ENCODE results near the gene TACR1. TPM values are rescaled to one million over a fixed set of nuclear protein-coding genes. Genes with fewer than 3 reads are reported as not detected.

TACR1 gene
- total and polyA plus RNA-seq, 2 experiments from 2014 or later: 3.5 to 7.3 TPM

DNA sequence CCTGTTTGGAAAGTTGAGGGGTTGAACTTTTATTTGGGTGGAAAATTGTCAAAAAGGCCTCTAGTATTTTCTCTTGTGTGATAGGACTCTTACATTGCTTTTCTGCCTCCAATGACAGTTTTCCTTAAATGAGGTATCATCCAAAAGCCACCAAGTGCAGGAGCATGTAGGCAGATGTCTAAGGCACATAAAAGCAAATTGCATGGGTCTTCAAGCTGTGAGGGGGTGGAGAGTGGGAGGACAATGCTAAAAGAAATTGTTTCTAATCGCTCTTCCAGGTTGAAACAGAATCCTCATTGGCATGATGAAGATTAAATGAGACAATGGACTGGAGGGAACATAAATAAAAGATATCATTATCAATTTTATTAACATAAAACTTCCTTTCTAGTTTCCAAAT lies 6.8 kb downstream of the TACR1 start:
- H3K4me1 Mint-ChIP-seq: peaks cover 36% of the 10 kb centered on the region
- no peak overlapping the region for H2AFZ ChIP-seq
- H3K36me3 ChIP-seq (ENCODE audit: insufficient read depth): 0 out of 2 replicates have a peak, but pooled peaks cover 2% of the 10 kb centered on the region
- no peaks in the 10 kb centered on the region for H3K9me2 ChIP-seq (ENCODE audit: insufficient read depth)
- no peaks in the 10 kb centered on the region for H3K79me2 ChIP-seq (replicated peaks; ENCODE audit: insufficient read depth)
- no peak overlapping the region for H3K27ac ChIP-seq (ENCODE audit: low read depth)
- no peaks in the 10 kb centered on the region for H3K9me3 Mint-ChIP-seq
- ATAC-seq (no peak), DNase-seq (ENCODE audit: low spot score) (no peak)
- no peak overlapping the region for H3K4me3 Mint-ChIP-seq
- no peak overlapping the region for H3K4me3 ChIP-seq
- peaks cover 4% of the 10 kb centered on the region; the same call in 1 of the 2 replicates for H3F3A ChIP-seq (replicated peaks; ENCODE audit: low read depth)
- peaks cover 27% of the 10 kb centered on the region for H3K4me1 ChIP-seq (ENCODE audit: insufficient read depth)
- no peak overlapping the region for H3K27ac Mint-ChIP-seq
- peaks cover 9% of the 10 kb centered on the region for H3K27me3 Mint-ChIP-seq (ENCODE audit: insufficient read depth, low read depth, poor library complexity)
- no peak overlapping the region for H3K4me2 ChIP-seq
- TF ChIP-seq STAT1 (IDR thresholded peaks at IDR 0.05; ENCODE audit: unreplicated experiment) (no peak), ZNF114 (CRISPR knock-in tag; IDR thresholded peaks at IDR 0.05) (no peak)
- H3K27me3 ChIP-seq (ENCODE audit: insufficient read depth): peaks cover 22% of the 10 kb centered on the region
- no peaks in the 10 kb centered on the region for H3K36me3 Mint-ChIP-seq (ENCODE audit: low read depth)
- H4K20me1 ChIP-seq (replicated peaks; ENCODE audit: insufficient read depth): no peaks in the 10 kb centered on the region

DNA sequence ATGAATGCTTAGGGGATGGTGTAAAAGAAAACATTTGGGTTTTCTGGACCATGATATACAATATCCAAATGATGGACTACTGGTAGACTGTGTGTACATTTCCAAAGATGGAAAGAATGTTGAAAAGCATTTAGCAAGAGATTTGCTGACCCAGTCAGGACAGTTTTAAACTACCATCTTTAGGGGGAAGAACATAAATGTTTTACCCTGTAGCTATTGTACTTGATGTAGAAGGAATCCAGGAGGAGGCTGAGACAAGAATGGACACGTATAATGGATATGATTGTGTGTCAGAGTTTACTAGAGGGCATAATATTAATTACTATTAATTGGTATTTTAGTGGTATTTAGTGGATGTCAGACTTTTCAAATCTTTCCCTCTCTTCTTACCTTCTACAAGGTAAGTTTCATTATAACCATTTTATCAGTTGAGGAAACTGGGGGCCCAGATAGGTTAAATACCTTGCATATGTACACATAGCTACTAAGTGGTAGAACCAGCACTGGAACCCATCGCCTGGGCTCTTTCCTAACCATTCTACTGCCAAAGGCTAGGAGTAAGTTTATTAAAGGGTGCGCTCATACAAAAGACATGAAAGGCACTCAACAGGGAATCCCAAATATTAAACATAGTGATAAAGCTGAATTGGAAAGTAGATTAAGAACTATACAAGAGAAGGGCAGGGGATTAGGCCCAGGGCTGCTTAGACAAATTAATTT lies 8.9 kb downstream of the TACR1 start:
- ATAC-seq: no peak
- H3K4me1 ChIP-seq (ENCODE audit: insufficient read depth): peaks cover 9% of the 10 kb centered on the region; the same call in 1 of the 2 replicates

DNA sequence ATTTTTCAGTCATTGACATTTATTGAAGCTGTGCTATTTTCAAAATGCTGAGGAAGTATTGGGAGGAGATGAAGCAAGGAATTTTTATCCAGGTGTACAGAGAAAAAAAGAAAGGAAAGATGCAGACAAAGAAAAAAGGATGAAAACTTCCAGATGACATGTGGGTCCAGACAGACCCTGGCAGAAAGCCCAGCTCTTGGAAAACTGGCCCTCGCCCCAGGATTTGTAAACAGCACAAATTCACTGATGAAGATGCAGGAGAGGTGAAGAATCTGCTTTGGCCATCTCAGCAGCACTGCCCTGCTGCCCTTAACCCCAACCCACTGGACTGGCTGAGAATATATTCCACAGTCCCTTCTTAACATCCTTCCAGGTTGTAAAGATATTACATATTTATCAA lies 12.5 kb downstream of the TACR1 start:
- H4K20me1 ChIP-seq (replicated peaks; ENCODE audit: insufficient read depth): no peaks in the 10 kb centered on the region
- no peaks in the 10 kb centered on the region for H3K9me3 Mint-ChIP-seq
- no peaks in the 10 kb centered on the region for H3F3A ChIP-seq (replicated peaks; ENCODE audit: low read depth)
- H3K4me3 ChIP-seq: no peak overlapping the region
- H3K27ac ChIP-seq (ENCODE audit: low read depth): no peak overlapping the region
- no peaks in the 10 kb centered on the region for H3K36me3 Mint-ChIP-seq (ENCODE audit: low read depth)
- H3K27ac Mint-ChIP-seq: no peak overlapping the region
- no peak overlapping the region for H3K4me2 ChIP-seq
- 0 out of 2 replicates have a peak, but pooled peaks cover 2% of the 10 kb centered on the region for H3K36me3 ChIP-seq (ENCODE audit: insufficient read depth)
- H3K27me3 ChIP-seq (ENCODE audit: insufficient read depth): no peaks in the 10 kb centered on the region
- no peak overlapping the region for H3K4me3 Mint-ChIP-seq
- peaks cover 2% of the 10 kb centered on the region for H3K27me3 Mint-ChIP-seq (ENCODE audit: insufficient read depth, low read depth, poor library complexity)
- DNase-seq (ENCODE audit: low spot score): no peak
- no peaks in the 10 kb centered on the region for H3K79me2 ChIP-seq (replicated peaks; ENCODE audit: insufficient read depth)
- H2AFZ ChIP-seq: no peak overlapping the region
- no peak for ATAC-seq
- H3K4me1 ChIP-seq (ENCODE audit: insufficient read depth): no peaks in the 10 kb centered on the region
- peaks cover 9% of the 10 kb centered on the region; the same call in 2 of the 3 replicates for H3K4me1 Mint-ChIP-seq
- H3K9me2 ChIP-seq (ENCODE audit: insufficient read depth): no peaks in the 10 kb centered on the region
- TF ChIP-seq, protein P1, sequence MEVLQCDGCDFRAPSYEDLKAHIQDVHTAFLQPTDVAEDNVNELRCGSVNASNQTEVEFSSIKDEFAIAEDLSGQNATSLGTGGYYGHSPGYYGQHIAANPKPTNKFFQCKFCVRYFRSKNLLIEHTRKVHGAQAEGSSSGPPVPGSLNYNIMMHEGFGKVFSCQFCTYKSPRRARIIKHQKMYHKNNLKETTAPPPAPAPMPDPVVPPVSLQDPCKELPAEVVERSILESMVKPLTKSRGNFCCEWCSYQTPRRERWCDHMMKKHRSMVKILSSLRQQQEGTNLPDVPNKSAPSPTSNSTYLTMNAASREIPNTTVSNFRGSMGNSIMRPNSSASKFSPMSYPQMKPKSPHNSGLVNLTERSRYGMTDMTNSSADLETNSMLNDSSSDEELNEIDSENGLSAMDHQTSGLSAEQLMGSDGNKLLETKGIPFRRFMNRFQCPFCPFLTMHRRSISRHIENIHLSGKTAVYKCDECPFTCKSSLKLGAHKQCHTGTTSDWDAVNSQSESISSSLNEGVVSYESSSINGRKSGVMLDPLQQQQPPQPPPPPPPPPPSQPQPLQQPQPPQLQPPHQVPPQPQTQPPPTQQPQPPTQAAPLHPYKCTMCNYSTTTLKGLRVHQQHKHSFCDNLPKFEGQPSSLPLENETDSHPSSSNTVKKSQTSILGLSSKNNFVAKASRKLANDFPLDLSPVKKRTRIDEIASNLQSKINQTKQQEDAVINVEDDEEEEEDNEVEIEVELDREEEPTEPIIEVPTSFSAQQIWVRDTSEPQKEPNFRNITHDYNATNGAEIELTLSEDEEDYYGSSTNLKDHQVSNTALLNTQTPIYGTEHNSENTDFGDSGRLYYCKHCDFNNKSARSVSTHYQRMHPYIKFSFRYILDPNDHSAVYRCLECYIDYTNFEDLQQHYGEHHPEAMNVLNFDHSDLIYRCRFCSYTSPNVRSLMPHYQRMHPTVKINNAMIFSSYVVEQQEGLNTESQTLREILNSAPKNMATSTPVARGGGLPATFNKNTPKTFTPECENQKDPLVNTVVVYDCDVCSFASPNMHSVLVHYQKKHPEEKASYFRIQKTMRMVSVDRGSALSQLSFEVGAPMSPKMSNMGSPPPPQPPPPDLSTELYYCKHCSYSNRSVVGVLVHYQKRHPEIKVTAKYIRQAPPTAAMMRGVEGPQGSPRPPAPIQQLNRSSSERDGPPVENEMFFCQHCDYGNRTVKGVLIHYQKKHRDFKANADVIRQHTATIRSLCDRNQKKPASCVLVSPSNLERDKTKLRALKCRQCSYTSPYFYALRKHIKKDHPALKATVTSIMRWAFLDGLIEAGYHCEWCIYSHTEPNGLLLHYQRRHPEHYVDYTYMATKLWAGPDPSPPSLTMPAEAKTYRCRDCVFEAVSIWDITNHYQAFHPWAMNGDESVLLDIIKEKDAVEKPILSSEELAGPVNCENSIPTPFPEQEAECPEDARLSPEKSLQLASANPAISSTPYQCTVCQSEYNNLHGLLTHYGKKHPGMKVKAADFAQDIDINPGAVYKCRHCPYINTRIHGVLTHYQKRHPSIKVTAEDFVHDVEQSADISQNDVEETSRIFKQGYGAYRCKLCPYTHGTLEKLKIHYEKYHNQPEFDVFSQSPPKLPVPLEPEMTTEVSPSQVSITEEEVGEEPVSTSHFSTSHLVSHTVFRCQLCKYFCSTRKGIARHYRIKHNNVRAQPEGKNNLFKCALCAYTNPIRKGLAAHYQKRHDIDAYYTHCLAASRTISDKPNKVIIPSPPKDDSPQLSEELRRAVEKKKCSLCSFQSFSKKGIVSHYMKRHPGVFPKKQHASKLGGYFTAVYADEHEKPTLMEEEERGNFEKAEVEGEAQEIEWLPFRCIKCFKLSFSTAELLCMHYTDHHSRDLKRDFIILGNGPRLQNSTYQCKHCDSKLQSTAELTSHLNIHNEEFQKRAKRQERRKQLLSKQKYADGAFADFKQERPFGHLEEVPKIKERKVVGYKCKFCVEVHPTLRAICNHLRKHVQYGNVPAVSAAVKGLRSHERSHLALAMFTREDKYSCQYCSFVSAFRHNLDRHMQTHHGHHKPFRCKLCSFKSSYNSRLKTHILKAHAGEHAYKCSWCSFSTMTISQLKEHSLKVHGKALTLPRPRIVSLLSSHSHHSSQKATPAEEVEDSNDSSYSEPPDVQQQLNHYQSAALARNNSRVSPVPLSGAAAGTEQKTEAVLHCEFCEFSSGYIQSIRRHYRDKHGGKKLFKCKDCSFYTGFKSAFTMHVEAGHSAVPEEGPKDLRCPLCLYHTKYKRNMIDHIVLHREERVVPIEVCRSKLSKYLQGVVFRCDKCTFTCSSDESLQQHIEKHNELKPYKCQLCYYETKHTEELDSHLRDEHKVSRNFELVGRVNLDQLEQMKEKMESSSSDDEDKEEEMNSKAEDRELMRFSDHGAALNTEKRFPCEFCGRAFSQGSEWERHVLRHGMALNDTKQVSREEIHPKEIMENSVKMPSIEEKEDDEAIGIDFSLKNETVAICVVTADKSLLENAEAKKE (CRISPR knock-in tag; IDR thresholded peaks at IDR 0.05): no peak
- TF ChIP-seq EZH2phosphoT487 (IDR thresholded peaks at IDR 0.05; ENCODE audit: unreplicated experiment) (no peak), NANOG (IDR thresholded peaks at IDR 0.05; ENCODE audit: borderline replicate concordance) (no peak), EZH2 (IDR thresholded peaks at IDR 0.05; ENCODE audit: low read depth, unreplicated experiment) (no peak), POLR2AphosphoS5 (IDR thresholded peaks at IDR 0.05; ENCODE audit: low read depth) (no peak), ZNF114 (CRISPR knock-in tag; IDR thresholded peaks at IDR 0.05) (no peak)
- TF ChIP-seq, protein P2, sequence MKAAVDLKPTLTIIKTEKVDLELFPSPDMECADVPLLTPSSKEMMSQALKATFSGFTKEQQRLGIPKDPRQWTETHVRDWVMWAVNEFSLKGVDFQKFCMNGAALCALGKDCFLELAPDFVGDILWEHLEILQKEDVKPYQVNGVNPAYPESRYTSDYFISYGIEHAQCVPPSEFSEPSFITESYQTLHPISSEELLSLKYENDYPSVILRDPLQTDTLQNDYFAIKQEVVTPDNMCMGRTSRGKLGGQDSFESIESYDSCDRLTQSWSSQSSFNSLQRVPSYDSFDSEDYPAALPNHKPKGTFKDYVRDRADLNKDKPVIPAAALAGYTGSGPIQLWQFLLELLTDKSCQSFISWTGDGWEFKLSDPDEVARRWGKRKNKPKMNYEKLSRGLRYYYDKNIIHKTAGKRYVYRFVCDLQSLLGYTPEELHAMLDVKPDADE (IDR thresholded peaks at IDR 0.05): no peak

More for the DNA sequence above, 8.9 kb downstream of the TACR1 start:
- Mint-ChIP-seq H3K27ac (no peak overlapping the region), H3K9me3 (no peaks in the 10 kb centered on the region), H3K36me3 (ENCODE audit: low read depth) (no peaks in the 10 kb centered on the region), H3K4me3 (no peak overlapping the region), H3K27me3 (ENCODE audit: insufficient read depth, low read depth, poor library complexity) (peaks cover 5% of the 10 kb centered on the region), H3K4me1 (peaks cover 23% of the 10 kb centered on the region)
- no peak for DNase-seq (ENCODE audit: low spot score)
- no peak overlapping the region for H2AFZ ChIP-seq
- no peak for TF ChIP-seq ZNF114 (CRISPR knock-in tag; IDR thresholded peaks at IDR 0.05)
- no peak for TF ChIP-seq EZH2phosphoT487 (IDR thresholded peaks at IDR 0.05; ENCODE audit: unreplicated experiment)
- no peak for TF ChIP-seq STAT1 (IDR thresholded peaks at IDR 0.05; ENCODE audit: unreplicated experiment)
- TF ChIP-seq POLR2AphosphoS5 (IDR thresholded peaks at IDR 0.05; ENCODE audit: low read depth): no peak
- no peaks in the 10 kb centered on the region for H4K20me1 ChIP-seq (replicated peaks; ENCODE audit: insufficient read depth)
- 0 out of 2 replicates have a peak, but pooled peaks cover 2% of the 10 kb centered on the region for H3K36me3 ChIP-seq (ENCODE audit: insufficient read depth)
- H3K4me2 ChIP-seq: no peak overlapping the region
- H3K79me2 ChIP-seq (replicated peaks; ENCODE audit: insufficient read depth): no peaks in the 10 kb centered on the region
- no peak overlapping the region for H3K4me3 ChIP-seq
- no peak overlapping the region for H3K27ac ChIP-seq (ENCODE audit: low read depth)
- no peaks in the 10 kb centered on the region for H3K9me2 ChIP-seq (ENCODE audit: insufficient read depth)
- peaks cover 2% of the 10 kb centered on the region; the same call in 1 of the 2 replicates for H3K27me3 ChIP-seq (ENCODE audit: insufficient read depth)
- no peaks in the 10 kb centered on the region for H3F3A ChIP-seq (replicated peaks; ENCODE audit: low read depth)

Data from GM23338 (cell line).